Sigmoid colon (tissue), 4 donors: ENCODE data around the gene UBL7.

ENCODE experiments used
- CTCF ChIP-seq, 4 experiments: fragments of 450-650 bp in 3 of 4; fragments of 200-600 bp in 1 of 4; IDR thresholded peaks; one replicate each; pipeline ENCODE4 v1.5.1; 2016 to 2019; ENCODE audit warnings: antibody characterized with exemption in 4 of 4, mild to moderate bottlenecking in 3 of 4, moderate library complexity in 2 of 4
- POLR2AphosphoS5 ChIP-seq, 4 donors: sonication (generic); formaldehyde crosslinking; IDR thresholded peaks; one replicate each; pipeline ENCODE4 v1.6.1; 2017; ENCODE audit warnings: antibody characterized with exemption in 4 of 4

- TF ChIP-seq CTCF (IDR thresholded peaks at IDR 0.05) = no peak
- TF ChIP-seq POLR2AphosphoS5 (IDR thresholded peaks at IDR 0.05) = no peak
These were observed 36.6 kb upstream of the UBL7 start for GRCh38 chr15:74497584-74497983.
